H1 (cell line): Measurements from ENCODE around the gene S100A16. TPM values are rescaled to one million over a fixed set of nuclear protein-coding genes. Genes with fewer than 3 reads are reported as not detected.

Experiments
- CTCF ChIA-PET: fragments of 300-600 bp; sonication (Branson Sonifier 250); formaldehyde crosslinking; loops from one replicate; lab custom pipeline; 2021; ENCODE audit not compliant: partially characterized antibody; lab: Charles Lee
- POLR2A ChIA-PET: fragments of 300-600 bp; sonication (Branson Sonifier 250); formaldehyde crosslinking; loops from one replicate; lab custom pipeline; 2021; ENCODE audit warnings: inconsistent platforms; ENCODE audit not compliant: partially characterized antibody; lab: Charles Lee
- DNase-seq, 2 experiments: peaks; one replicate each; pipeline versions ENCODE4 v3.0.0 to v3.0.0-alpha.2; 2010 to 2022; ENCODE audit warnings: low spot score in 2 of 2, low read depth in 1 of 2, mixed read lengths in 1 of 2
- FAIRE-seq: peaks from 2 replicates; lab custom pipeline; 2011; peaks lifted over from hg19 to GRCh38; lab: Jason Lieb, UNC
- H2AFZ ChIP-seq: 2 replicates; pipeline ENCODE4 v1.8.1; 2012; ENCODE audit warnings: low read length, inconsistent platforms
- H2AK5ac ChIP-seq: 2 replicates; pipeline ENCODE4 v1.6.1; 2013; ENCODE audit warnings: low read depth, low read length
- H2BK120ac ChIP-seq: replicated peaks from 2 replicates; pipeline ENCODE3; 2013; ENCODE audit warnings: low read depth, low read length, inconsistent platforms
- H2BK12ac ChIP-seq: 2 replicates; pipeline ENCODE4 v1.6.1; 2013; ENCODE audit warnings: low read depth, low read length
- H2BK15ac ChIP-seq: 2 replicates; pipeline ENCODE4 v1.6.1; 2013; ENCODE audit warnings: low read length
- H2BK20ac ChIP-seq: 2 replicates; pipeline ENCODE4 v1.6.1; 2013; ENCODE audit warnings: low read length
- H2BK5ac ChIP-seq: 2 replicates; pipeline ENCODE4 v1.6.1; 2013; ENCODE audit warnings: low read depth, low read length
- H3K14ac ChIP-seq: 2 replicates; pipeline ENCODE4 v1.6.1; 2013; ENCODE audit warnings: inconsistent platforms; ENCODE audit not compliant: insufficient read length
- H3K18ac ChIP-seq: 2 replicates; pipeline ENCODE4 v1.6.1; 2013; ENCODE audit warnings: low read length; ENCODE audit errors: extremely low read depth
- H3K23ac ChIP-seq: 2 replicates; pipeline ENCODE4 v1.6.1; 2013; ENCODE audit warnings: inconsistent platforms; ENCODE audit not compliant: insufficient read length
- H3K23me2 ChIP-seq: 2 replicates; pipeline ENCODE4 v1.6.1; 2013; ENCODE audit warnings: low read depth, low read length
- H3K27ac ChIP-seq: 2 replicates; pipeline ENCODE4 v1.6.1; 2011; ENCODE audit warnings: low read depth, low read length, inconsistent platforms
- H3K27me3 ChIP-seq, 4 experiments: replicated peaks in 1 of 4; 1 replicate in 1 of 4; 2 replicates in 3 of 4; pipeline versions ENCODE4 v1.6.1 to v1.8.1; 2011 to 2013; ENCODE audit warnings: low read length in 3 of 4, mild to moderate bottlenecking in 3 of 4, inconsistent platforms in 2 of 4, mixed read lengths in 2 of 4, moderate library complexity in 1 of 4; ENCODE audit not compliant: control insufficient read depth in 3 of 4, insufficient read depth in 3 of 4; ENCODE audit errors: extremely low read depth in 1 of 4
- H3K36me3 ChIP-seq, 4 experiments: 2 replicates each; pipeline versions ENCODE4 v1.6.1 to v1.8.1; 2011 to 2013; ENCODE audit warnings: mild to moderate bottlenecking in 4 of 4, low read length in 3 of 4, moderate library complexity in 2 of 4, control low read depth in 1 of 4, inconsistent platforms in 1 of 4; ENCODE audit not compliant: insufficient read depth in 4 of 4, control insufficient read depth in 2 of 4
- H3K4ac ChIP-seq: replicated peaks from 2 replicates; pipeline ENCODE3; 2013; ENCODE audit warnings: low read length, low read depth, mixed read lengths, inconsistent platforms; ENCODE audit not compliant: insufficient read length
- H3K4me1 ChIP-seq, 4 experiments: replicated peaks in 1 of 4; 1 replicate in 1 of 4; 2 replicates in 3 of 4; pipeline versions ENCODE4 v1.6.1 to v1.8.1; 2011 to 2013; ENCODE audit warnings: low read length in 3 of 4, inconsistent platforms in 2 of 4, mixed read lengths in 1 of 4; ENCODE audit not compliant: insufficient read depth in 4 of 4, control insufficient read depth in 3 of 4
- H3K4me2 ChIP-seq, 2 experiments: 2 replicates each; pipeline versions ENCODE4 v1.6.1 to v1.8.1; 2011 to 2013; ENCODE audit warnings: low read depth in 2 of 2, low read length in 2 of 2, control low read depth in 1 of 2, inconsistent platforms in 1 of 2, mild to moderate bottlenecking in 1 of 2; ENCODE audit not compliant: insufficient read depth in 1 of 2
- H3K4me3 ChIP-seq, 4 experiments: fragments of 200-600, 300-600 bp in 1 of 4; sonication (generic), shearing (Covaris generic), sonication (Bioruptor Twin) in 1 of 4; 2 replicates each; pipeline versions ENCODE4 v1.5.1 to v1.8.1; 2011 to 2016; ENCODE audit warnings: low read length in 4 of 4, low read depth in 3 of 4, control low read depth in 2 of 4, inconsistent platforms in 2 of 4, mild to moderate bottlenecking in 2 of 4, mixed read lengths in 1 of 4, moderate library complexity in 1 of 4; ENCODE audit not compliant: insufficient read depth in 2 of 4; ENCODE audit errors: extremely low read depth in 1 of 4
- H3K56ac ChIP-seq: replicated peaks from 2 replicates; pipeline ENCODE3; 2013; ENCODE audit warnings: low read depth, mild to moderate bottlenecking, mixed read lengths, low read length, inconsistent platforms; ENCODE audit not compliant: insufficient read length
- H3K79me1 ChIP-seq: 2 replicates; pipeline ENCODE4 v1.6.1; 2013; ENCODE audit warnings: low read depth, low read length, control low read depth
- H3K79me2 ChIP-seq, 2 experiments: 2 replicates each; pipeline versions ENCODE4 v1.6.1 to v1.8.1; 2012 to 2013; ENCODE audit warnings: low read length in 2 of 2, mild to moderate bottlenecking in 2 of 2, inconsistent platforms in 1 of 2; ENCODE audit not compliant: insufficient read depth in 2 of 2, control insufficient read depth in 1 of 2
- H3K9ac ChIP-seq, 4 experiments: replicated peaks in 1 of 4; 1 replicate in 1 of 4; 2 replicates in 3 of 4; pipeline versions ENCODE4 v1.6.1 to v1.8.1; 2011 to 2013; ENCODE audit warnings: low read depth in 3 of 4, low read length in 3 of 4, control low read depth in 2 of 4, mild to moderate bottlenecking in 2 of 4, moderate library complexity in 2 of 4, inconsistent platforms in 1 of 4; ENCODE audit errors: extremely low read depth in 1 of 4
- H3K9me3 ChIP-seq, 2 experiments: 2 replicates each; pipeline versions ENCODE4 v1.6.1 to v1.8.1; 2012 to 2013; ENCODE audit warnings: mild to moderate bottlenecking in 2 of 2, moderate library complexity in 2 of 2, control low read depth in 1 of 2, inconsistent platforms in 1 of 2, low read depth in 1 of 2, low read length in 1 of 2, mixed read lengths in 1 of 2; ENCODE audit not compliant: insufficient read depth in 2 of 2
- H4K20me1 ChIP-seq, 2 experiments: replicated peaks in 1 of 2; 2 replicates each; pipeline versions ENCODE3 to v1.8.1; 2011 to 2013; ENCODE audit warnings: inconsistent platforms in 2 of 2, low read length in 2 of 2, mild to moderate bottlenecking in 1 of 2; ENCODE audit not compliant: insufficient read depth in 2 of 2, control insufficient read depth in 1 of 2
- H4K5ac ChIP-seq: 2 replicates; pipeline ENCODE4 v1.6.1; 2013; ENCODE audit warnings: low read length, low read depth, mixed read lengths, inconsistent platforms; ENCODE audit not compliant: insufficient read length
- H4K8ac ChIP-seq: 2 replicates; pipeline ENCODE4 v1.8.0; 2013; ENCODE audit warnings: mild to moderate bottlenecking, moderate library complexity, low read length, inconsistent platforms; ENCODE audit not compliant: insufficient read depth; ENCODE audit errors: extremely low read depth
- H4K91ac ChIP-seq: replicated peaks from 2 replicates; pipeline ENCODE3; 2013; ENCODE audit warnings: low read length, mixed read lengths, inconsistent platforms; ENCODE audit not compliant: insufficient read length
- ATF2 ChIP-seq: IDR thresholded peaks from 2 replicates; pipeline ENCODE4 v1.6.1; 2012; ENCODE audit warnings: low read length, inconsistent platforms
- BCL11A ChIP-seq, 2 experiments: IDR thresholded peaks; one replicate each; pipeline ENCODE4 v1.6.1; 2011; ENCODE audit warnings: low read depth in 2 of 2, low read length in 2 of 2, mild to moderate bottlenecking in 2 of 2
- JUN ChIP-seq: IDR thresholded peaks from 2 replicates; pipeline ENCODE4 v1.6.1; 2011; ENCODE audit warnings: low read depth, mild to moderate bottlenecking, improper control_type of control experiment, low read length
- KDM1A ChIP-seq: fragments of 200-600, 300-600 bp; sonication (generic); IDR thresholded peaks from 2 replicates; pipeline ENCODE4 v1.7.1; 2016; ENCODE audit warnings: mild to moderate bottlenecking, low read length, borderline replicate concordance
- KDM4A ChIP-seq: IDR thresholded peaks from one replicate; pipeline ENCODE4 v1.7.1; 2012; ENCODE audit warnings: low read depth, mild to moderate bottlenecking, moderate library complexity, low read length, inconsistent platforms; ENCODE audit not compliant: severe bottlenecking
- NANOG ChIP-seq: IDR thresholded peaks from 2 replicates; pipeline ENCODE4 v1.6.1; 2011; ENCODE audit warnings: low read length, low read depth, mild to moderate bottlenecking, inconsistent platforms; ENCODE audit not compliant: insufficient read depth, poor library complexity, severe bottlenecking
- RFX5 ChIP-seq: IDR thresholded peaks from 2 replicates; pipeline ENCODE4 v1.6.1; 2011; ENCODE audit warnings: low read depth, low read length, improper control_type of control experiment, borderline replicate concordance
- SAP30 ChIP-seq: fragments of 300-600 bp; sonication (generic); IDR thresholded peaks from 2 replicates; pipeline ENCODE4 v1.7.1; 2012; ENCODE audit warnings: low read length, moderate library complexity, mild to moderate bottlenecking, inconsistent platforms; ENCODE audit not compliant: insufficient read depth, insufficient replicate concordance
- SP4 ChIP-seq: IDR thresholded peaks from 2 replicates; pipeline ENCODE4 v1.6.1; 2012; ENCODE audit warnings: low read length, inconsistent platforms
- TBP ChIP-seq: IDR thresholded peaks from 2 replicates; pipeline ENCODE4 v1.6.1; 2011; ENCODE audit warnings: low read depth, low read length, improper control_type of control experiment
- WGBS, 2 experiments: shearing (Covaris generic) in 1 of 2; methylation state at CpG; one replicate each; pipeline versions ENCODE4 v1.1.6 to v1.1.7; 2013 to 2015; ENCODE audit warnings: low lambda C conversion rate in 2 of 2, mixed read lengths in 2 of 2, inconsistent platforms in 1 of 2, low coverage in 1 of 2, missing lambda C conversion rate in 1 of 2; ENCODE audit not compliant: insufficient replicate concordance in 2 of 2, insufficient coverage in 1 of 2, insufficient read length in 1 of 2; ENCODE audit errors: extremely low coverage in 1 of 2, missing lambda C conversion rate in 1 of 2; 5-methylcytosine and 5-hydroxymethylcytosine counted together
- polyA plus RNA-seq, 7 experiments: library from polyadenylated mRNA; depleted of rRNA in 3 of 7; stranded (reverse) in 5 of 7; unstranded in 2 of 7; fragments of >200 nt in 5 of 7; fragments of 200-250 nt in 2 of 7; gene quantifications; 1 replicate in 5 of 7; 2 replicates in 1 of 7; 4 replicates in 1 of 7; pipeline versions ENCODE4 v1.2.1 to v1.2.3, GENCODE V29; 2011 to 2013; ENCODE audit warnings: missing spikeins in 2 of 7, mixed read lengths in 2 of 7
- total RNA-seq: library from RNA; stranded (reverse); fragmentation: NEBNext Ultra II Directional; extraction: Animal tissue kit (Norgen Biotek cat#: 25700); gene quantifications from 2 replicates; pipeline ENCODE4 v1.2.1, GENCODE V29; 2021

Gene S100A16
- total and polyA plus RNA-seq, 2 of the 8 experiments (the other 6 are each of a cell fraction or from before 2014, with no cell fraction given) = 14.9 to 61.4 TPM

- Histone ChIP-seq H4K8ac (no peak overlapping the region), H3K23ac (no peak overlapping the region), H2AK5ac (no peak overlapping the region), H2BK12ac (no peak overlapping the region), H3K9ac (no peak overlapping the region), H3K56ac (no peak overlapping the region), H3K27me3 (no peaks in the 10 kb centered on the region), H3K27ac (no peak overlapping the region), H2BK5ac (no peak overlapping the region), H4K20me1 (peaks cover 5% of the 10 kb centered on the region in 2 experiments), H3K36me3 (peaks cover 28 to 43% (median 40%) of the 10 kb centered on the region in 4 experiments), H2BK120ac (no peak overlapping the region), H3K4me2 (no peak overlapping the region), H3K4ac (no peak overlapping the region), H3K23me2 (no peaks in the 10 kb centered on the region), H2BK20ac (no peak overlapping the region), H3K79me2 (0 out of 4 replicates have a peak, but pooled peaks cover 0 to under 1% of the 10 kb centered on the region in 2 experiments), H3K14ac (no peak overlapping the region), H4K91ac (no peak overlapping the region), H3K4me1 (peaks cover 0 to 3% (median 0%) of the 10 kb centered on the region in 4 experiments; a peak in 1 of 7 replicates), H2AFZ (no peak overlapping the region), H2BK15ac (no peak overlapping the region), H3K79me1 (no peaks in the 10 kb centered on the region), H4K5ac (no peak overlapping the region), H3K4me3 (no peak overlapping the region), H3K9me3 (no peaks in the 10 kb centered on the region), H3K18ac (no peak overlapping the region)
- ChIA-PET POLR2A (interaction anchor here (0.9 to 16.2 kb wide), 13 partner anchors 11 to 330 kb away, joined by 3 to 343 read pairs (median 4); partner anchors contain the start of genes CHTOP, ILF2, JTB and S100A1), CTCF (interaction anchor here (0.8 to 1.9 kb wide), 9 partner anchors 9 to 152 kb away, joined by 3 to 7 read pairs (median 4); partner anchors contain the start of genes CHTOP and S100A13)
- DNase-seq = no peak
- WGBS, 2 experiments = 87% methylated on average over 5 of the region's 5 CpGs; no CpG with 5 or more reads in 1 of the 2 experiments
- FAIRE-seq = no peak
- TF ChIP-seq JUN (no peak), BCL11A (IDR thresholded peaks at IDR 0.05; ENCODE audit: low read depth in 2 of 2, low read length in 2 of 2) (no peak), KDM4A (no peak), NANOG (no peak), KDM1A (no peak), SP4 (no peak), RFX5 (no peak), TBP (no peak), ATF2 (no peak), SAP30 (no peak)
Observed at GRCh38 chr1:153646672-153647345, 33.9 kb upstream of the S100A16 start.
